GM12872 (cell line): Measurements from ENCODE around the gene CAMTA1.

Experiments
- TF ChIP-seq, protein P1 (sequence below): IDR thresholded peaks from 3 replicates; pipeline ENCODE4 v1.5.1; 2011; ENCODE audit warnings: low read depth, mild to moderate bottlenecking, low read length, moderate library complexity; ENCODE audit not compliant: insufficient read depth

The CAMTA1 gene

GRCh38 chr1:7554385-7555235 is 769.4 kb downstream of the CAMTA1 start:
- TF ChIP-seq, protein P1, sequence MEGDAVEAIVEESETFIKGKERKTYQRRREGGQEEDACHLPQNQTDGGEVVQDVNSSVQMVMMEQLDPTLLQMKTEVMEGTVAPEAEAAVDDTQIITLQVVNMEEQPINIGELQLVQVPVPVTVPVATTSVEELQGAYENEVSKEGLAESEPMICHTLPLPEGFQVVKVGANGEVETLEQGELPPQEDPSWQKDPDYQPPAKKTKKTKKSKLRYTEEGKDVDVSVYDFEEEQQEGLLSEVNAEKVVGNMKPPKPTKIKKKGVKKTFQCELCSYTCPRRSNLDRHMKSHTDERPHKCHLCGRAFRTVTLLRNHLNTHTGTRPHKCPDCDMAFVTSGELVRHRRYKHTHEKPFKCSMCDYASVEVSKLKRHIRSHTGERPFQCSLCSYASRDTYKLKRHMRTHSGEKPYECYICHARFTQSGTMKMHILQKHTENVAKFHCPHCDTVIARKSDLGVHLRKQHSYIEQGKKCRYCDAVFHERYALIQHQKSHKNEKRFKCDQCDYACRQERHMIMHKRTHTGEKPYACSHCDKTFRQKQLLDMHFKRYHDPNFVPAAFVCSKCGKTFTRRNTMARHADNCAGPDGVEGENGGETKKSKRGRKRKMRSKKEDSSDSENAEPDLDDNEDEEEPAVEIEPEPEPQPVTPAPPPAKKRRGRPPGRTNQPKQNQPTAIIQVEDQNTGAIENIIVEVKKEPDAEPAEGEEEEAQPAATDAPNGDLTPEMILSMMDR = no peak

DNA sequence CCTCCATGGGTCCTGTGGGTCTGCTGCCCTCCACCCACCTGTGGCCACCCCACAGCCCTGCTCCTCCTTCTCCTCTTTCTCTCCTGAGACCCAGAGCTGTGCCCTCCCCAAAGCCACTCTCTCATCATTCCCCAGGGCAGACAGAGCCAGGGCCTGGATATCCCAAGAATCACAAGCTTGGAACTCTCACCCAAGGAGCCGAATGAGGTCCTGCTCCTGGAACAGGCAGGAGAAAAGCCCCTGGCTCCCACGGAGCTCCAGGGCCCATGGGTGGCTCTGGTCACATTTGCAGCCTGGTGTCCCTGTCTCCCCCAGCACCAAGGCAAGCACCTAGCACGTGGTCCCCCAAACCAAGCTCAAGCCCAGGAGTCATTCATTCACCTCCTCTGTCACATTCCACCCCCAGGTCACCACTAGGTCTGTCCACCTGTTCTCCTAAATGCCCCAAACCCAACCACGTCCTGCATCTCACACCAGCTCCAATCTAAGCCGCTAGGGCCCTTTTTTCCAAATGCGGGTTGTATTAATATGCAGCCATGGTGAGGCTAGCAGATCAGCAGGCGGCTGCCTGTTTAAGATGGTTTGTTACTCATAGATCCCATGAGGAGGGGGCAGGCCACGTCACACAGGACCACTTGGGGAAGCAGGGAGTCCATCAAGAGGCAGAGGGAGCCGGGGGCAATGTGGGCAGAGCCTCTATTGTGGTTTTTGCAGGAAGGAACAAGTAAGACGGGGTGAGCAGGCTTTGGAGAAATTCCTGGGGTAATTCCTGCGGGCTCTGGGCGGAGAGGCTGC is 770.3 kb downstream of the CAMTA1 start:
- TF ChIP-seq, protein P1 = no peak

- TF ChIP-seq, protein P1 = no peak
Measured at GRCh38 chr1:7557301-7557891, 772.1 kb downstream of the CAMTA1 start.

DNA sequence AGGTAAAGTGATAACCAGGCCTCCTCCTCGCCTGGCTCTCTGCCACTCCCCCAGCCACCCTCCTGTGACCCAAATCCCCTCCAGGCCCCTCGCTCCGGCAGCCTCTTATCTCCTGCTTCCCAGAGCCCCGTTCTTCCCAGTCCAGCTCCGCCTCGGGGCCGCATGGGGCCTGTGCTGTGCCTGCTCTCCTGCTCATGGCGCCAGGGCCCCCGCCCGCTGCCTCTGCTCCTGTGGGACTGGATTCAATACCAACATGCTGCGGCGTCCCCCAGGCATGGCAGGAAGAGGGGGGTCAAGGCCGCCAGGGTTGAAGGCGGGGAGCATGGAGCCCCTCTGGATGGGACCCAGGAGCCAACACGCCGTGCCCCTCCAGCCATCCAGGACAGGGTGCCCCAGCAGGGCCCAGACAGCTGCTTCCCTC is 772.8 kb downstream of the CAMTA1 start:
- TF ChIP-seq, protein P1 = no peak

- TF ChIP-seq, protein P1 = no peak
Measured at GRCh38 chr1:7558481-7558880, 773.2 kb downstream of the CAMTA1 start.

- TF ChIP-seq, protein P1 = no peak
Measured at GRCh38 chr1:7558921-7559869, 773.9 kb downstream of the CAMTA1 start.
